Endothelial cell of umbilical vein (primary cell): ENCODE measurements around the gene SMPX. TPM values are rescaled to one million over a fixed set of nuclear protein-coding genes. Genes with fewer than 3 reads are reported as not detected.

ENCODE experiments used
- BruUV-seq: library from RNA; stranded (reverse); fragments of 400-500 nt; replicated peaks from 2 replicates; lab custom pipeline; 2021; lab: Mats Ljungman, UMichigan
- CTCF ChIA-PET: fragments of 300-600, 350-600 bp; sonication (Branson Sonifier 250); formaldehyde crosslinking; loops from one replicate; lab custom pipeline; 2021; ENCODE audit warnings: antibody characterized with exemption, inconsistent platforms; lab: Charles Lee
- POLR2A ChIA-PET: fragments of 300-600, 350-600 bp; sonication (Branson Sonifier 250); formaldehyde crosslinking; loops from one replicate; lab custom pipeline; 2021; ENCODE audit warnings: antibody characterized with exemption, inconsistent platforms; lab: Charles Lee
- DNase-seq: peaks from one replicate; pipeline ENCODE4 v3.0.0-alpha.2; 2011; ENCODE audit warnings: low read depth, low spot score
- FAIRE-seq: peaks from 2 replicates; lab custom pipeline; 2011; peaks lifted over from hg19 to GRCh38; lab: Jason Lieb, UNC
- H2AFZ ChIP-seq: 2 replicates; pipeline ENCODE4 v1.6.0; 2012; ENCODE audit warnings: low read depth, low read length, control low read depth, inconsistent platforms
- H3K27ac ChIP-seq: 2 replicates; pipeline ENCODE4 v1.5.1; 2011; ENCODE audit warnings: low read depth, mild to moderate bottlenecking, control low read depth, low read length, moderate library complexity; ENCODE audit not compliant: insufficient read depth
- H3K27me3 ChIP-seq, 2 experiments: 2 replicates each; pipeline versions ENCODE4 v1.6.0 to v1.6.1; 2011; ENCODE audit warnings: low read length in 2 of 2, mixed read lengths in 1 of 2; ENCODE audit not compliant: control insufficient read depth in 2 of 2, insufficient read depth in 2 of 2
- H3K36me3 ChIP-seq, 2 experiments: 2 replicates in 1 of 2; 3 replicates in 1 of 2; pipeline ENCODE4 v1.5.1; 2011; ENCODE audit warnings: low read length in 2 of 2, mild to moderate bottlenecking in 1 of 2, moderate library complexity in 1 of 2; ENCODE audit not compliant: control insufficient read depth in 2 of 2, insufficient read depth in 2 of 2; ENCODE audit errors: extremely low read depth in 1 of 2
- H3K4me1 ChIP-seq: 3 replicates; pipeline ENCODE4 v1.5.1; 2011; ENCODE audit warnings: mild to moderate bottlenecking, low read length; ENCODE audit not compliant: control insufficient read depth, insufficient read depth; ENCODE audit errors: extremely low read depth
- H3K4me2 ChIP-seq: 2 replicates; pipeline ENCODE4 v1.6.1; 2011; ENCODE audit warnings: low read length, control low read depth, mixed read lengths; ENCODE audit not compliant: insufficient read depth
- H3K4me3 ChIP-seq, 3 experiments: fragments of 200-600 bp in 1 of 3; sonication (generic), shearing (Covaris generic) in 1 of 3; replicated peaks in 1 of 3; 2 replicates each; pipeline ENCODE4 v1.5.1; 2011 to 2016; ENCODE audit warnings: control low read depth in 3 of 3, low read length in 3 of 3, mild to moderate bottlenecking in 2 of 3, inconsistent platforms in 1 of 3, low read depth in 1 of 3, moderate library complexity in 1 of 3; ENCODE audit not compliant: insufficient read depth in 1 of 3
- H3K79me2 ChIP-seq: 2 replicates; pipeline ENCODE4 v1.6.0; 2012; ENCODE audit warnings: low read length, inconsistent platforms; ENCODE audit not compliant: control insufficient read depth, insufficient read depth
- H3K9ac ChIP-seq: replicated peaks from 2 replicates; pipeline ENCODE3; 2011; ENCODE audit warnings: low read length, control low read depth; ENCODE audit not compliant: insufficient read depth; ENCODE audit errors: extremely low read depth
- H3K9me1 ChIP-seq: replicated peaks from 3 replicates; pipeline ENCODE4 v1.6.0; 2011; ENCODE audit warnings: mild to moderate bottlenecking, low read length; ENCODE audit not compliant: control insufficient read depth, insufficient read depth; ENCODE audit errors: extremely low read depth
- H3K9me3 ChIP-seq: replicated peaks from 2 replicates; pipeline ENCODE4 v1.5.1; 2012; ENCODE audit warnings: low read length, inconsistent platforms; ENCODE audit not compliant: control insufficient read depth, insufficient read depth
- H4K20me1 ChIP-seq: replicated peaks from 2 replicates; pipeline ENCODE3; 2011; ENCODE audit warnings: mild to moderate bottlenecking, low read length; ENCODE audit not compliant: control insufficient read depth, insufficient read depth; ENCODE audit errors: extremely low read depth
- CTCF ChIP-seq, 2 donors: IDR thresholded peaks; 1 replicate in 1 of 2; 2 replicates in 1 of 2; pipeline ENCODE4 v1.5.1; 2011; ENCODE audit warnings: low read length in 2 of 2, mild to moderate bottlenecking in 2 of 2, moderate library complexity in 2 of 2, control low read depth in 1 of 2, inconsistent platforms in 1 of 2, low read depth in 1 of 2; ENCODE audit not compliant: insufficient read depth in 1 of 2; ENCODE audit errors: extremely low read depth in 1 of 2
- EZH2 ChIP-seq: IDR thresholded peaks from 2 replicates; pipeline ENCODE4 v1.6.1; 2012; ENCODE audit warnings: borderline replicate concordance, low read depth, mild to moderate bottlenecking, moderate library complexity, low read length, inconsistent platforms; ENCODE audit not compliant: severe bottlenecking
- FOS ChIP-seq: IDR thresholded peaks from 2 replicates; pipeline ENCODE4 v1.6.1; 2011; ENCODE audit warnings: mild to moderate bottlenecking, low read length, moderate library complexity, borderline replicate concordance; ENCODE audit not compliant: insufficient read depth
- GATA2 ChIP-seq: IDR thresholded peaks from 2 replicates; pipeline ENCODE4 v1.7.0; 2011; ENCODE audit warnings: low read depth, mild to moderate bottlenecking, moderate library complexity, mixed read lengths, low read length; ENCODE audit not compliant: insufficient read length, insufficient read depth
- JUN ChIP-seq: IDR thresholded peaks from 2 replicates; pipeline ENCODE4 v1.6.1; 2011; ENCODE audit warnings: borderline replicate concordance, low read depth; ENCODE audit not compliant: insufficient read length, insufficient read depth
- MAX ChIP-seq: IDR thresholded peaks from 2 replicates; pipeline ENCODE4 v1.6.1; 2011; ENCODE audit not compliant: insufficient read depth, insufficient read length
- MYC ChIP-seq: IDR thresholded peaks from one replicate; pipeline ENCODE4 v1.6.1; 2011; ENCODE audit warnings: mild to moderate bottlenecking, low read depth, low read length
- POLR2A ChIP-seq: IDR thresholded peaks from 2 replicates; pipeline ENCODE4 v1.6.1; 2012; ENCODE audit warnings: low read depth, mild to moderate bottlenecking, control low read depth, low read length
- POLR2AphosphoS5 ChIP-seq: IDR thresholded peaks from 2 replicates; pipeline ENCODE4 v1.6.1; 2012; ENCODE audit warnings: low read depth, mild to moderate bottlenecking, control low read depth, low read length, moderate library complexity; ENCODE audit not compliant: insufficient read depth
- dilution Hi-C: fragments of 300-500 bp; cut with MboI; formaldehyde crosslinking; loops from one replicate; pipeline ENCODE4 v1.15.0; 2019; ENCODE audit warnings: low sequenced_read_pairs; ENCODE audit not compliant: extremely low pct_ligation_motif_present
- intact Hi-C: fragments of 100-400 bp; cut with micrococcal nuclease; formaldehyde crosslinking; loops from one replicate; pipeline ENCODE4 v1.10.0; 2022
- polyA plus RNA-seq, 4 experiments: library from polyadenylated mRNA; depleted of rRNA in 3 of 4; stranded (reverse) in 3 of 4; unstranded in 1 of 4; fragments of >200 nt; gene quantifications; 2 replicates each; pipeline versions ENCODE4 v1.2.1 to v1.2.3, GENCODE V29; 2011 to 2012; ENCODE audit warnings: missing spikeins in 1 of 4
- total RNA-seq: library from RNA; stranded (reverse); gene quantifications from 2 replicates; pipeline ENCODE4 v1.2.3, GENCODE V29; 2021

SMPX gene
- total and polyA plus RNA-seq, 2 donors (not counting 3 experiments of a cell fraction or from before 2014, with no cell fraction given), result not detected

GRCh38 chrX:21741869-21742701 is 15.8 kb downstream of the SMPX start:
- Histone ChIP-seq H3K9me1 (no peaks in the 10 kb centered on the region), H3K4me1 (no peaks in the 10 kb centered on the region), H3K79me2 (no peaks in the 10 kb centered on the region), H4K20me1 (no peaks in the 10 kb centered on the region), H3K4me2 (no peak overlapping the region), H3K9ac (no peak overlapping the region), H3K27ac (no peak overlapping the region), H3K9me3 (no peaks in the 10 kb centered on the region), H2AFZ (no peak overlapping the region), H3K27me3 (peaks cover 0 to 4% of the 10 kb centered on the region in 2 experiments), H3K4me3 (no peak overlapping the region), H3K36me3 (no peaks in the 10 kb centered on the region)
- no TSS peak for BruUV-seq
- ChIA-PET POLR2A (no interaction called here), CTCF (interaction anchor here (0.9 kb wide), 1 partner anchor 1215 kb away, joined by 3 read pairs; no protein-coding TSS in a partner anchor)
- no peak for FAIRE-seq
- dilution Hi-C loops (no loop called here), intact Hi-C loops (no loop called here)
- TF ChIP-seq POLR2A (no peak), JUN (no peak), FOS (no peak), GATA2 (no peak), MYC (no peak), EZH2 (no peak), MAX (no peak), POLR2AphosphoS5 (no peak), CTCF (IDR thresholded peaks at IDR 0.05; ENCODE audit: extremely low read depth in 1 of 2, insufficient read depth in 1 of 2, low read depth in 1 of 2, low read length in 2 of 2) (no peak)
- DNase-seq, result no peak
